Astrocyte (in vitro differentiated cells and primary cell): ENCODE measurements around the gene TIMP2.

ENCODE experiments used
- EZH2 ChIP-seq: IDR thresholded peaks from 2 replicates; pipeline ENCODE4 v1.6.1; 2012; ENCODE audit warnings: mild to moderate bottlenecking, low read length, inconsistent platforms; ENCODE audit not compliant: insufficient read depth
- TF ChIP-seq, protein P1 (sequence below): IDR thresholded peaks from 2 replicates; pipeline ENCODE4 v1.5.1; 2011; ENCODE audit warnings: low read depth, mild to moderate bottlenecking, inconsistent platforms, low read length, moderate library complexity; ENCODE audit not compliant: insufficient read depth

DNA sequence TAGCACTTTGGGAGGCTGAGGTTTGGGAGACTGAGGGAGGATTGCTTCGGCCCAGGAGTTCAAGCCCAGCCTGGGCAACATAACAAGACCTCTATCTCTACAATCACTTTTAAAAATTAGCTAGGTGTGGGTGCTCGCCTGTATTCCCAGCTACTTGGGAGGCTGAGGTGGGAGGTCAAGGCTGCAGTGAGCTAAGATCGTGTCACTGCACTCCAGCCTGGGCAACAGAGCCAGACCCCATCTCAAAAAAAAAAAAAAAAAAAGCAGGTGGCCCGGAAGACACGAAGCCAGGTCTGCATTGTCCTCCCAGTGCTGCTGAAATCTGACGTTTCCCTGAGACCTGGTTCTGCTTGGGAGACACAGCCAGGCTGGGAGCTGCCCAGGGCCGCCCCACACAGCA lies 18.8 kb upstream of the TIMP2 start:
- TF ChIP-seq, protein P1, sequence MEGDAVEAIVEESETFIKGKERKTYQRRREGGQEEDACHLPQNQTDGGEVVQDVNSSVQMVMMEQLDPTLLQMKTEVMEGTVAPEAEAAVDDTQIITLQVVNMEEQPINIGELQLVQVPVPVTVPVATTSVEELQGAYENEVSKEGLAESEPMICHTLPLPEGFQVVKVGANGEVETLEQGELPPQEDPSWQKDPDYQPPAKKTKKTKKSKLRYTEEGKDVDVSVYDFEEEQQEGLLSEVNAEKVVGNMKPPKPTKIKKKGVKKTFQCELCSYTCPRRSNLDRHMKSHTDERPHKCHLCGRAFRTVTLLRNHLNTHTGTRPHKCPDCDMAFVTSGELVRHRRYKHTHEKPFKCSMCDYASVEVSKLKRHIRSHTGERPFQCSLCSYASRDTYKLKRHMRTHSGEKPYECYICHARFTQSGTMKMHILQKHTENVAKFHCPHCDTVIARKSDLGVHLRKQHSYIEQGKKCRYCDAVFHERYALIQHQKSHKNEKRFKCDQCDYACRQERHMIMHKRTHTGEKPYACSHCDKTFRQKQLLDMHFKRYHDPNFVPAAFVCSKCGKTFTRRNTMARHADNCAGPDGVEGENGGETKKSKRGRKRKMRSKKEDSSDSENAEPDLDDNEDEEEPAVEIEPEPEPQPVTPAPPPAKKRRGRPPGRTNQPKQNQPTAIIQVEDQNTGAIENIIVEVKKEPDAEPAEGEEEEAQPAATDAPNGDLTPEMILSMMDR: no peak
- TF ChIP-seq EZH2: no peak
